ENCODE results near the gene SH3BGRL3.
"Not testable (repeated sequence)": the region's sequence is repeated elsewhere in the genome, so short reads cannot be mapped to it uniquely, and the experiment has no call there.

Gene SH3BGRL3

DNA sequence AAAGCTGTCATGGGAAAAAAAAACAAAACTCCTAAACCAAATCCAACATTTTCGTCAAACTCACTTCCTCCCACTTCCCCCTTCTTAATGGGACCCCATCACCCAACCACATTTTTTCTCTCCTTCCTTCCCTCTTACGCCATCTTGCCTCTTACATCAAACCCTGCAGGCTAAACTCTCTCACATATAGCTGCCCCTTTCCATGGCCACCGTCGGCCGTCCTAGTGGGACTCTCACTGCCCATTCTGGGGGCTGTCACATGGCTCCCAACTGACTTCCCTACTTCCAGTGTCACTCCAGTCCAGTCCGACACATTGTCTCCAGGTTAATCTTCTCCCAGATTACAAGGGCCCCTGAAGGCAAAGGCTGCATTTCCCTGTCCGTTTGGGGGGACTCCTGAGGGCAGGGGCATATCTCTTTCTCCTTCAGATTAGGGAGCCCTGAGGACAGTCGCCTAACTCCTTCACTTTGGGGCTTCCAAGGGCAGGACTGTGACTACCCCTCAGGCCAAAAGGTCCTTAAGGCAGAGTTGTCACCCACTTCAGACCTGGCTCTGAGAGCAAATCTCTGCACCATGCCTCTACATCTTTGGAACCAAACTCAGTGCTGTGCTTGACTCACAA, 25.9 kb downstream of the SH3BGRL3 start:
- peaks cover 57% of the 10 kb centered on the region for H3K4me1 Mint-ChIP-seq
- CTCF ChIA-PET: interaction anchor here (2.7 to 9.1 kb wide), 2 partner anchors 15 to 18 kb away, joined by 13 to 119 read pairs; no protein-coding TSS in a partner anchor
- no peak for DNase-seq
- peak overlapping the region; percentile 95 for H3K4me3 Mint-ChIP-seq
- H3K36me3 Mint-ChIP-seq: peaks cover 3% of the 10 kb centered on the region
- H3K27ac Mint-ChIP-seq: peak overlapping the region; percentile 99
- H3K27me3 Mint-ChIP-seq: no peaks in the 10 kb centered on the region
- no peaks in the 10 kb centered on the region for H3K9me3 Mint-ChIP-seq

- Mint-ChIP-seq H3K4me1 (peaks cover 56% of the 10 kb centered on the region), H3K36me3 (peaks cover 3% of the 10 kb centered on the region), H3K27me3 (no peaks in the 10 kb centered on the region), H3K4me3 (peak within 1 kb of the TSS; percentile 95), H3K9me3 (no peaks in the 10 kb centered on the region), H3K27ac (peak within 1 kb of the TSS; percentile 99)
- DNase-seq: peak; percentile 98
- CTCF ChIA-PET: interaction anchor here (1.4 to 9.1 kb wide), 4 partner anchors 11 to 27 kb away, joined by 4 to 119 read pairs (median 19); partner anchors contain the start of genes CD52 and SH3BGRL3
Observed at GRCh38 chr1:26306290-26307229, 26.7 kb downstream of the SH3BGRL3 start, which contains the start of gene UBXN11. UBXN11 (minus strand) TSS chr1:26306636; CDS start chr1:26302883, 3,753 bp downstream.

DNA sequence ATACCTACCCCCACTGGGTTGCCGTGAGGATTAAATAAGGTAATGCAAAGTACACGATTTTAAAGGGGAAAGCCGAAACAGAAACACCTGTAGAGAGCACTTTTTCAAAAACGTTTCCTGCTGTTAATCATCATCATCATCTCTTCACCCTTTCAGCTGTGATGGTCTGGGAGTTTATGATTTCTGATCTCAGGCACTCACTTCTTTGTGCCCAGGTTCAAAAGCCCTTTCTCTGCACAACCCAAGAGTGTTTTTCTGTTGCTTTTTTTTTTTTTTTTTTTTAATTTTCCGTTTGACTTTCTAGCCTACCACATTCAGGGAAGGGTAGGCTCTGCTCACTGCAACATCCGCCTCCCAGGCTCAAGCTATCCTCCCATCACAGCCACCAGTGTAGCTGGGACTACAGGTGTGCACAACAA, 27.5 kb downstream of the SH3BGRL3 start:
- peaks cover 3% of the 10 kb centered on the region for H3K36me3 Mint-ChIP-seq
- H3K27me3 Mint-ChIP-seq: no peaks in the 10 kb centered on the region
- DNase-seq: peak; percentile 73
- CTCF ChIA-PET: interaction anchor here (1.0 to 9.1 kb wide), 7 partner anchors 10 to 109 kb away, joined by 3 to 119 read pairs (median 4); partner anchors contain the start of genes CD52 and SH3BGRL3
- H3K27ac Mint-ChIP-seq: peak overlapping the region; percentile 99
- no peaks in the 10 kb centered on the region for H3K9me3 Mint-ChIP-seq
- peaks cover 62% of the 10 kb centered on the region for H3K4me1 Mint-ChIP-seq
- H3K4me3 Mint-ChIP-seq: peak overlapping the region; percentile 95

GRCh38 chr1:26307966-26308899, 28.3 kb downstream of the SH3BGRL3 start:
- H3K27me3 Mint-ChIP-seq, H3K9me3 Mint-ChIP-seq, H3K36me3 Mint-ChIP-seq: not testable (repeated sequence)
- H3K4me1 Mint-ChIP-seq: peaks cover 66% of the 10 kb centered on the region
- CTCF ChIA-PET: interaction anchor here (1.0 to 9.1 kb wide), 7 partner anchors 9 to 108 kb away, joined by 3 to 119 read pairs (median 4); partner anchors contain the start of genes CD52 and SH3BGRL3
- peak; percentile 40 for DNase-seq
- peak overlapping the region; percentile 99 for H3K27ac Mint-ChIP-seq
- H3K4me3 Mint-ChIP-seq: peak overlapping the region; percentile 95

- Mint-ChIP-seq H3K27me3 (no peaks in the 10 kb centered on the region), H3K9me3 (no peaks in the 10 kb centered on the region), H3K27ac (peak overlapping the region; percentile 49), H3K4me1 (peaks cover 61% of the 10 kb centered on the region), H3K36me3 (peaks cover 19% of the 10 kb centered on the region), H3K4me3 (no peak overlapping the region)
- CTCF ChIA-PET: interaction anchor here (1.2 to 19.9 kb wide), 2 partner anchors 32 to 103 kb away, joined by 5 to 632 read pairs; partner anchors contain the start of gene SH3BGRL3
- no peak for DNase-seq
Observed at GRCh38 chr1:26314501-26314900, 34.6 kb downstream of the SH3BGRL3 start.

DNA sequence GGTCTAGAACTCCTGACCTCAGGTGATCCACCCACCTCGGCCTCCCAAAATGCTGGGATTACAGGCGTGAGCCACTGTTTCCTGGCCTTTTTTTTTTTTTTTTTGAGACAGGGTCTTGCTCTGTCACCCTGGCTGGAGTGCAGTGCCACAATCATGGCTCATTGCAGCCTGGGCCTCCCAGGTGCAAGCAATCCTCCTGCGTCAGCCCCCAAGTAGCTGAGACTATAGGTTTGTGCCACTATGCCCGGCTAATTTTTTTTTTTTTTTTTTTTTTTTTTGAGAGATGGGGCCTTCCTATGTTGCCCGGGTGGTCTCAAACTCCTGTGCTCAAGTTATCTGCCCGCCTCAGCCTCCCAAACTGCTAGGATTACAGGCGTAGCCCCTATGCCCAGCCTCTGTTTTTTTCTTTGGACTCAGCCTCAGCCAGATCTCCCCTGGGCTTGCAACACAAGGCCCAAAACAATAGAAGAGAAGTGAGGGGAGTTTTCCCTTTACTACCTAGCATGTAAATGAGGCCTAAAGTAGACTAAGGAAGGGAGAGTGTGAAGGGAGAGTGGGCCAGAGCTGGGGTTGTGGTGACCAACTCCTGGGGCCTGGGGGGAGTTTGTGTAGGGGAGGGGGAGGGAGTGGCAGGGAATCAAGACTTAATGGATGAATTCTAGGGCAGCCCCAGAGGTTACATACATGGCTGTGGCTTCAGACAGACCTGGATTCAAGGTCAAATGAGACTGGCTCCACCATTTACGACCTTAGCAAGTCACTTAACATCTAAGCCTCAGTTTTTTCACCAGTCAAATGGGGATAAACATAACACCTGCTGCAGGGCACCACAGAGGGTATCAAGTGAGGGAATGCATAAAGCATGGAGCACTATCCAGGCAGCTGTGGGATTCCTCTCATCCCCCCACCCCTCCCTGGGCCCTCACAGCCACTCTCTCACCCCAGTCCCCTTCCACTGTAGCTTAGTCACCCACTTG, 36.3 kb downstream of the SH3BGRL3 start:
- Mint-ChIP-seq H3K27me3 (no peaks in the 10 kb centered on the region), H3K9me3 (no peaks in the 10 kb centered on the region), H3K36me3 (peaks cover 31% of the 10 kb centered on the region), H3K4me3 (peak overlapping the region; percentile 90), H3K4me1 (peaks cover 71% of the 10 kb centered on the region), H3K27ac (peak overlapping the region; percentile 90)
- no peak for DNase-seq
- CTCF ChIA-PET: interaction anchor here (0.9 to 19.9 kb wide), 4 partner anchors 8 to 34 kb away, joined by 3 to 632 read pairs (median 14); partner anchors contain the start of genes SH3BGRL3 and UBXN11

- H3K27me3 Mint-ChIP-seq: no peaks in the 10 kb centered on the region
- peak overlapping the region; percentile 89 for H3K27ac Mint-ChIP-seq
- DNase-seq: no peak
- H3K4me1 Mint-ChIP-seq: peaks cover 72% of the 10 kb centered on the region
- H3K9me3 Mint-ChIP-seq: no peaks in the 10 kb centered on the region
- H3K4me3 Mint-ChIP-seq: peak overlapping the region; percentile 90
- H3K36me3 Mint-ChIP-seq: peaks cover 38% of the 10 kb centered on the region
- CTCF ChIA-PET: interaction anchor here (0.9 to 19.9 kb wide), 5 partner anchors 9 to 83 kb away, joined by 3 to 632 read pairs (median 25); partner anchors contain the start of genes SH3BGRL3 and UBXN11
Observed at GRCh38 chr1:26317146-26317545, 37.3 kb downstream of the SH3BGRL3 start.

- Mint-ChIP-seq H3K36me3 (peaks cover 43% of the 10 kb centered on the region), H3K4me1 (peaks cover 78% of the 10 kb centered on the region), H3K9me3 (no peaks in the 10 kb centered on the region), H3K4me3 (peak within 1 kb of the TSS; percentile 90), H3K27me3 (no peaks in the 10 kb centered on the region), H3K27ac (peak within 1 kb of the TSS; percentile 89)
- peak; percentile 88 for DNase-seq
- CTCF ChIA-PET: interaction anchor here (0.9 to 19.9 kb wide), 7 partner anchors 10 to 148 kb away, joined by 3 to 632 read pairs (median 3); partner anchors contain the start of genes SH3BGRL3, UBXN11 and ZNF593
Observed at GRCh38 chr1:26317612-26318337, 37.9 kb downstream of the SH3BGRL3 start, which contains the start of gene CD52. CD52 (plus strand) TSS chr1:26317958; CDS start chr1:26318018, 60 bp downstream.

GRCh38 chr1:26318338-26319064, 38.6 kb downstream of the SH3BGRL3 start:
- peak overlapping the region; percentile 90 for H3K4me3 Mint-ChIP-seq
- H3K9me3 Mint-ChIP-seq: no peaks in the 10 kb centered on the region
- H3K4me1 Mint-ChIP-seq: peaks cover 79% of the 10 kb centered on the region
- peaks cover 50% of the 10 kb centered on the region for H3K36me3 Mint-ChIP-seq
- no peaks in the 10 kb centered on the region for H3K27me3 Mint-ChIP-seq
- peak overlapping the region; percentile 89 for H3K27ac Mint-ChIP-seq
- CTCF ChIA-PET: interaction anchor here (0.9 to 19.9 kb wide), 9 partner anchors 11 to 149 kb away, joined by 3 to 632 read pairs (median 3); partner anchors contain the start of genes SH3BGRL3, UBXN11 and ZNF593
- DNase-seq: peak; percentile 44

GRCh38 chr1:26320896-26321295, 41.0 kb downstream of the SH3BGRL3 start:
- Mint-ChIP-seq H3K4me1 (peaks cover 63% of the 10 kb centered on the region), H3K9me3 (no peaks in the 10 kb centered on the region), H3K36me3 (peaks cover 59% of the 10 kb centered on the region), H3K4me3 (peak overlapping the region; percentile 90), H3K27me3 (no peaks in the 10 kb centered on the region), H3K27ac (peak overlapping the region; percentile 96)
- CTCF ChIA-PET: interaction anchor here (1.2 to 19.9 kb wide), 13 partner anchors 10 to 151 kb away, joined by 3 to 632 read pairs (median 17); partner anchors contain the start of genes C1orf232, CEP85, SH3BGRL3 and UBXN11
- no peak for DNase-seq

Data from activated naive CD4-positive, alpha-beta T cell treated with anti-CD3 and anti-CD28 coated beads, Interleukin-2, amount 10 ng/mL, durations not matched to agents 7 days and 5 days (primary cell).